ENCODE data around the gene GALNT10. TPM values are rescaled to one million over a fixed set of nuclear protein-coding genes. Genes with fewer than 3 reads are reported as not detected.

The GALNT10 gene
- total and polyA plus RNA-seq, 9 of the 15 experiments (the other 6 are each of a cell fraction or from before 2014, with no cell fraction given): 4.6 to 37.1 (median 13.3) TPM

- TF ChIP-seq ETS2 (tag; IDR thresholded peaks at IDR 0.05; ENCODE audit: borderline replicate concordance, poor library complexity, severe bottlenecking): no peak
- TF ChIP-seq ZFP1 (CRISPR knock-in tag; IDR thresholded peaks at IDR 0.05): no peak
- TF ChIP-seq RBFOX2 (IDR thresholded peaks at IDR 0.05; ENCODE audit: low read depth, low read length): no peak
- TF ChIP-seq ZBTB34 (CRISPR knock-in tag; IDR thresholded peaks at IDR 0.05): no peak
- TF ChIP-seq FOS (IDR thresholded peaks at IDR 0.05; ENCODE audit: extremely low read depth, insufficient read length): no peak
- no peak for TF ChIP-seq SMAD2 (IDR thresholded peaks at IDR 0.05; ENCODE audit: low read depth, low read length)
- no peak for TF ChIP-seq CBFB (CRISPR knock-in tag; IDR thresholded peaks at IDR 0.05)
- 0 out of 2 replicates have a peak, but pooled peaks have one; percentile 32 for TF ChIP-seq ILF3 (IDR thresholded peaks at IDR 0.05; ENCODE audit: borderline replicate concordance)
- no peak for TF ChIP-seq ZNF41 (CRISPR knock-in tag; conservative IDR thresholded peaks at IDR 0.05)
- no peak for TF ChIP-seq XRCC5 (IDR thresholded peaks at IDR 0.05; ENCODE audit: low read depth, low read length)
- TF ChIP-seq ZNF280A (IDR thresholded peaks at IDR 0.05; ENCODE audit: low read depth, partially characterized antibody): no peak
- TF ChIP-seq ZNF668 (CRISPR knock-in tag; IDR thresholded peaks at IDR 0.05): 0 out of 2 replicates have a peak, but pooled peaks have one; percentile 33
- TF ChIP-seq ZBTB40 (IDR thresholded peaks at IDR 0.05): no peak
- no peak for TF ChIP-seq ZBTB40 (CRISPR knock-in tag; IDR thresholded peaks at IDR 0.05)
- peak; percentile 70 for TF ChIP-seq MBD2 (IDR thresholded peaks at IDR 0.05; ENCODE audit: borderline replicate concordance, low read depth)
Observed at GRCh38 chr5:154373729-154374179, 183.2 kb downstream of the GALNT10 start (continued).

All from K562 (cell line).